ENCODE data around the gene CSNK2B.

DNA sequence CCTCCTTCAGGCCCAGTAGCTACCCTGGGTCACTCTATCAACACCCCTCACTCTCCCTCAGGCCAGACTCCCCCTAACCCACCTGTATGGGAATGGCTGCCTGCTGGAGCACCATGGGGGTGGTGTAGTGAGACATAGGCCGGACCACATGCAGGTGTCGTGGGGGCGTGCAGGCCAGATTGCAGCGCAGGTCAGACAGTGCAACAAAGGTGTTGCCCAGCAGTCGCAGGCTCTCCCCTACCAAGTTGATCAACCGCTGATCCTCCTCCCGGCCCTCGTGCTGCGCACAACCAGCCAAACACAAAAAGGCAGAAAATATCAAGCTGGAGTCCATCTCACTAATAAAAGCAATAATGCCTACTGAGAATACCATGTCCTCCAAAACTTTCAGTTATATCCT is 20.6 kb upstream of the CSNK2B start:
- TF ChIP-seq, protein P1, sequence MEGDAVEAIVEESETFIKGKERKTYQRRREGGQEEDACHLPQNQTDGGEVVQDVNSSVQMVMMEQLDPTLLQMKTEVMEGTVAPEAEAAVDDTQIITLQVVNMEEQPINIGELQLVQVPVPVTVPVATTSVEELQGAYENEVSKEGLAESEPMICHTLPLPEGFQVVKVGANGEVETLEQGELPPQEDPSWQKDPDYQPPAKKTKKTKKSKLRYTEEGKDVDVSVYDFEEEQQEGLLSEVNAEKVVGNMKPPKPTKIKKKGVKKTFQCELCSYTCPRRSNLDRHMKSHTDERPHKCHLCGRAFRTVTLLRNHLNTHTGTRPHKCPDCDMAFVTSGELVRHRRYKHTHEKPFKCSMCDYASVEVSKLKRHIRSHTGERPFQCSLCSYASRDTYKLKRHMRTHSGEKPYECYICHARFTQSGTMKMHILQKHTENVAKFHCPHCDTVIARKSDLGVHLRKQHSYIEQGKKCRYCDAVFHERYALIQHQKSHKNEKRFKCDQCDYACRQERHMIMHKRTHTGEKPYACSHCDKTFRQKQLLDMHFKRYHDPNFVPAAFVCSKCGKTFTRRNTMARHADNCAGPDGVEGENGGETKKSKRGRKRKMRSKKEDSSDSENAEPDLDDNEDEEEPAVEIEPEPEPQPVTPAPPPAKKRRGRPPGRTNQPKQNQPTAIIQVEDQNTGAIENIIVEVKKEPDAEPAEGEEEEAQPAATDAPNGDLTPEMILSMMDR (optimal IDR thresholded peaks at IDR 0.05 in 1 of 3, IDR thresholded peaks at IDR 0.05 in 1 of 3, conservative IDR thresholded peaks at IDR 0.05 in 1 of 3; ENCODE audit: extremely low read depth in 1 of 3, insufficient read depth in 2 of 3, low read length in 3 of 3): no peak
- TF ChIP-seq EZH2 (IDR thresholded peaks at IDR 0.05; ENCODE audit: low read length): no peak

Measured in keratinocyte (primary cell).